ENCODE data around the gene IQCK.

DNA sequence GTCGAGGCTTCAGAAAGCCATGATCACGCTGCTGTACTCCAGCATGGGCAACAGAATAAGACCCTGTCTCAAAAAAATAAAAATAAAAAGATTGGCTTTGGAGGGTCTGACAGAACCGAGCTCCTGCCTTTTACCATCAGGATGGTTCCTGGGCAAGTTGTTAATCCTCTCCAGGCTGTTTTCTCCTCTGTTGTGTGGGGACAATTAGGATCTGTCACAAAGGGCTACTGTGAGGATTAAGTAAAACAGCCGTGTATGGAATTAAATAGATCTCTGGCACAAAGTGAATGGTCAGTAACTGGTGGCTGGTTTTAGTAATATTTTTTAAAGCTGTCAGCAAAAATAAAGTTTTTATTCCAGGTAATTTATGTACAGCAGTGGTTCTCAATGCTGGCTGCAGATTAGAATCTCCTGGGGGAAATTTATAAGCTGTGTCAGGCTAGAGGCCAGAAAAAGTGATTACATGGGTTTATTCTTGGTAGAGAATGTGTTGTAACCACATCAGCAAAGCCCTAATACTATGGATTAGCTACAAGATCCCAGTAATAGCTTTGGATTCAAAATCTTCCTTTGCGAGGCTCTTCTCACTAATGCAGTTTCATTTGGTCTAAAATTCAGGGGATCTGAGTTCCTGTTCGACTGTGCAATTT is 119.4 kb downstream of the IQCK start:
- no peak for TF ChIP-seq CTCF (IDR thresholded peaks at IDR 0.05; ENCODE audit: insufficient read depth, low read length, poor library complexity, severe bottlenecking)
- TF ChIP-seq EZH2phosphoT487 (conservative IDR thresholded peaks at IDR 0.05; ENCODE audit: low read length): no peak

All from SU-DHL-6 (cell line).